Neural progenitor cell (in vitro differentiated cells): ENCODE data around the gene DIABLO. TPM values are rescaled to one million over a fixed set of nuclear protein-coding genes. Genes with fewer than 3 reads are reported as not detected.
"Not testable (repeated sequence)": the region's sequence is repeated elsewhere in the genome, so short reads cannot be mapped to it uniquely, and the experiment has no call there.

Experiments used
- DNase-seq: peaks from one replicate; pipeline ENCODE4 v3.0.0-alpha.2; 2016; ENCODE audit warnings: low spot score
- H2AFZ ChIP-seq: fragments of 200-600 bp; sonication (generic); replicated peaks from 2 replicates; pipeline ENCODE4 v1.6.1; 2016; ENCODE audit warnings: antibody characterized with exemption
- H3F3A ChIP-seq: fragments of 200-600 bp; sonication (generic); 2 replicates; pipeline ENCODE4 v1.6.1; 2016; ENCODE audit warnings: antibody characterized with exemption, low read depth
- H3K27ac ChIP-seq: fragments of 200-600 bp; sonication (generic); 2 replicates; pipeline ENCODE4 v1.5.1; 2016; ENCODE audit warnings: mild to moderate bottlenecking
- H3K27me3 ChIP-seq: fragments of 200-600 bp; sonication (generic); 2 replicates; pipeline ENCODE4 v1.6.1; 2016; ENCODE audit warnings: mild to moderate bottlenecking, moderate library complexity
- H3K36me3 ChIP-seq: fragments of 200-600 bp; sonication (generic); 2 replicates; pipeline ENCODE4 v1.5.1; 2016
- H3K4me1 ChIP-seq: fragments of 200-600 bp; sonication (generic); 2 replicates; pipeline ENCODE4 v1.6.1; 2016; ENCODE audit warnings: mixed run types
- H3K4me2 ChIP-seq: fragments of 200-600 bp; sonication (generic); 2 replicates; pipeline ENCODE4 v1.6.1; 2016
- H3K4me3 ChIP-seq: fragments of 200-600 bp; sonication (generic); 2 replicates; pipeline ENCODE4 v1.5.1; 2016
- H3K79me2 ChIP-seq: fragments of 200-600 bp; sonication (generic); 2 replicates; pipeline ENCODE4 v1.6.1; 2016; ENCODE audit warnings: low read depth
- H3K9ac ChIP-seq: fragments of 200-600 bp; sonication (generic); 2 replicates; pipeline ENCODE4 v1.6.1; 2016
- H3K9me3 ChIP-seq: fragments of 200-600 bp; sonication (generic); 2 replicates; pipeline ENCODE4 v1.5.1; 2016; ENCODE audit warnings: low read depth
- H4K20me1 ChIP-seq: fragments of 200-600 bp; sonication (generic); 2 replicates; pipeline ENCODE4 v1.6.1; 2016; ENCODE audit warnings: low read depth
- H3K27ac Mint-ChIP-seq: 3 replicates; pipeline ENCODE4 v1.8.0; 2021; ENCODE audit warnings: mixed read lengths
- H3K27me3 Mint-ChIP-seq: 2 replicates; pipeline ENCODE4 v1.8.0; 2022; ENCODE audit warnings: low read depth, mild to moderate bottlenecking, inconsistent platforms, moderate library complexity, mixed read lengths; ENCODE audit not compliant: insufficient read depth
- H3K36me3 Mint-ChIP-seq: 3 replicates; pipeline ENCODE4 v1.8.0; 2021; ENCODE audit warnings: mixed read lengths
- H3K4me1 Mint-ChIP-seq: 3 replicates; pipeline ENCODE4 v1.8.0; 2021; ENCODE audit warnings: mixed read lengths
- H3K4me3 Mint-ChIP-seq: 3 replicates; pipeline ENCODE4 v1.8.0; 2021; ENCODE audit warnings: mild to moderate bottlenecking, moderate library complexity, mixed read lengths
- H3K9me3 Mint-ChIP-seq: 3 replicates; pipeline ENCODE4 v1.8.0; 2020; ENCODE audit warnings: mixed read lengths
- CTCF ChIP-seq: fragments of 200-600 bp; sonication (generic); IDR thresholded peaks from 2 replicates; pipeline ENCODE4 v1.5.1; 2017; ENCODE audit warnings: antibody characterized with exemption, mild to moderate bottlenecking
- EZH2 ChIP-seq: fragments of 200-600 bp; sonication (generic); IDR thresholded peaks from 2 replicates; pipeline ENCODE4 v1.6.1; 2017; ENCODE audit warnings: antibody characterized with exemption, mild to moderate bottlenecking, moderate library complexity
- EZH2phosphoT487 ChIP-seq: fragments of 200-600 bp; sonication (generic); IDR thresholded peaks from 2 replicates; pipeline ENCODE4 v1.6.1; 2017; ENCODE audit warnings: antibody characterized with exemption
- total RNA-seq: library from RNA; depleted of rRNA; stranded (reverse); fragments of >200 nt; gene quantifications from 2 replicates; pipeline ENCODE4 v1.2.3, GENCODE V29; 2015; ENCODE audit warnings: low replicate concordance

DIABLO gene
- total RNA-seq, 1 donor from 2014 or later, result 131 TPM

GRCh38 chr12:122203301-122204166 lies 22.3 kb downstream of the DIABLO start, which contains the start of gene B3GNT4:
Gene B3GNT4, plus strand, starts transcription at chr12:122203709. Its CDS starts 910 bp downstream, at chr12:122204619.
- Histone ChIP-seq H3K4me1 (peaks cover 3% of the 10 kb centered on the region), H3K4me2 (peak within 1 kb of the TSS; percentile 79), H3F3A (peaks cover 43% of the 10 kb centered on the region), H3K9me3 (no peaks in the 10 kb centered on the region), H3K27me3 (peaks cover 54% of the 10 kb centered on the region), H2AFZ (peak within 1 kb of the TSS; percentile 78), H4K20me1 (peaks cover 42% of the 10 kb centered on the region), H3K36me3 (no peaks in the 10 kb centered on the region), H3K4me3 (peak within 1 kb of the TSS; percentile 50), H3K9ac (no peak within 1 kb of the TSS), H3K27ac (no peak within 1 kb of the TSS), H3K79me2 (no peaks in the 10 kb centered on the region)
- Mint-ChIP-seq H3K27me3 (peaks cover 43% of the 10 kb centered on the region), H3K27ac (no peak within 1 kb of the TSS), H3K36me3 (peaks cover 10% of the 10 kb centered on the region), H3K4me1 (peaks cover 13% of the 10 kb centered on the region), H3K4me3 (peak within 1 kb of the TSS; percentile 84), H3K9me3 (no peaks in the 10 kb centered on the region)
- peak; percentile 92 for TF ChIP-seq EZH2
- no peak for TF ChIP-seq CTCF
- TF ChIP-seq EZH2phosphoT487, result peak; percentile 93
- peak; percentile 79 for DNase-seq

- not testable (repeated sequence) for H3K4me1 ChIP-seq, H3K36me3 ChIP-seq, H3K79me2 ChIP-seq, H3K9ac ChIP-seq, DNase-seq, H3K36me3 Mint-ChIP-seq, H3K27ac Mint-ChIP-seq, H3K27ac ChIP-seq, H3K9me3 Mint-ChIP-seq, H3K9me3 ChIP-seq, H2AFZ ChIP-seq
- Histone ChIP-seq H3F3A (peaks cover 38% of the 10 kb centered on the region), H3K4me2 (peak overlapping the region; percentile 79), H3K4me3 (peak overlapping the region; percentile 50), H4K20me1 (peaks cover 35% of the 10 kb centered on the region), H3K27me3 (peaks cover 54% of the 10 kb centered on the region)
- H3K4me3 Mint-ChIP-seq, result peak overlapping the region; percentile 84
- peaks cover 40% of the 10 kb centered on the region for H3K27me3 Mint-ChIP-seq
- H3K4me1 Mint-ChIP-seq, result peaks cover 13% of the 10 kb centered on the region
These were observed 23.0 kb downstream of the DIABLO start for GRCh38 chr12:122202811-122203210.

DNA sequence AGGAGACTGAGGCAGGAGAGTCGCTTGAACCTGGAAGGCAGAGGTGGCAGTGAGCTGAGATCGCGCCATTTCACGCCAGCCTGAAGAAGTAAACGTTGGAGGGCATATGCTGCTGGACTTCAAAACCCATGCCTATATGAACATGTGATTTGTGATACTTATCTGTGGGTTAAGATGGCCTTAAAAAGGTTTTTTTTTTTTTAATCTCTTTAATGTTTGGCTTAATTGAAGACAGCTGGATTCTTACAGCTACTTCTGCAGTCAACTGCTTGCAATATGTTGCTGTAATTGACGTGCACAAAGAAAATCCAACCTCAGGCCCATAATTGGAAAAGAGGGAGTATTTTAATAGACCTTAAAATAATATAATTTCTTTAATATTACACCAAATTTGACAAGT lies 23.8 kb downstream of the DIABLO start:
- H3K27me3 Mint-ChIP-seq, result peaks cover 40% of the 10 kb centered on the region
- H3K27ac Mint-ChIP-seq, result no peak overlapping the region
- TF ChIP-seq EZH2 (no peak), EZH2phosphoT487 (no peak)
- Histone ChIP-seq H3K9me3 (no peaks in the 10 kb centered on the region), H2AFZ (no peak overlapping the region), H3F3A (peaks cover 30% of the 10 kb centered on the region), H4K20me1 (peaks cover 27% of the 10 kb centered on the region), H3K27ac (no peak overlapping the region), H3K36me3 (no peaks in the 10 kb centered on the region), H3K4me1 (peaks cover 3% of the 10 kb centered on the region), H3K4me3 (no peak overlapping the region), H3K9ac (no peak overlapping the region), H3K27me3 (peaks cover 54% of the 10 kb centered on the region), H3K79me2 (no peaks in the 10 kb centered on the region), H3K4me2 (no peak overlapping the region)
- no peak overlapping the region for H3K4me3 Mint-ChIP-seq
- H3K4me1 Mint-ChIP-seq, result peaks cover 13% of the 10 kb centered on the region
- H3K36me3 Mint-ChIP-seq, result no peaks in the 10 kb centered on the region
- no peaks in the 10 kb centered on the region for H3K9me3 Mint-ChIP-seq
- DNase-seq, result no peak

GRCh38 chr12:122201381-122201780 lies 24.5 kb downstream of the DIABLO start:
- Histone ChIP-seq H3K9me3 (no peaks in the 10 kb centered on the region), H4K20me1 (peaks cover 20% of the 10 kb centered on the region), H2AFZ (no peak overlapping the region), H3K4me3 (no peak overlapping the region), H3K79me2 (no peaks in the 10 kb centered on the region), H3K27ac (no peak overlapping the region), H3F3A (peaks cover 23% of the 10 kb centered on the region), H3K27me3 (peaks cover 51% of the 10 kb centered on the region), H3K36me3 (no peaks in the 10 kb centered on the region), H3K4me2 (no peak overlapping the region), H3K9ac (no peak overlapping the region), H3K4me1 (peaks cover 3% of the 10 kb centered on the region)
- Mint-ChIP-seq H3K27ac (no peak overlapping the region), H3K27me3 (peaks cover 39% of the 10 kb centered on the region), H3K36me3 (no peaks in the 10 kb centered on the region), H3K4me3 (peak overlapping the region; percentile 58), H3K4me1 (peaks cover 13% of the 10 kb centered on the region), H3K9me3 (no peaks in the 10 kb centered on the region)
- no peak for DNase-seq
- TF ChIP-seq EZH2 (no peak), CTCF (no peak), EZH2phosphoT487 (no peak)
